H1 (cell line): ENCODE results near the gene FREM1. TPM values are rescaled to one million over a fixed set of nuclear protein-coding genes. Genes with fewer than 3 reads are reported as not detected.

Experiments
- ATF2 ChIP-seq: IDR thresholded peaks from 2 replicates; pipeline ENCODE4 v1.6.1; 2012; ENCODE audit warnings: low read length, inconsistent platforms
- CTBP2 ChIP-seq: IDR thresholded peaks from 2 replicates; pipeline ENCODE4 v1.7.0; 2011; ENCODE audit warnings: borderline replicate concordance, mild to moderate bottlenecking, moderate library complexity, mixed read lengths, low read length; ENCODE audit not compliant: insufficient read depth, insufficient read length
- EZH2 ChIP-seq: fragments of 200-600 bp; sonication (generic); IDR thresholded peaks from 2 replicates; pipeline ENCODE4 v1.7.1; 2012; ENCODE audit warnings: low read depth, mild to moderate bottlenecking, moderate library complexity, low read length, inconsistent platforms; ENCODE audit not compliant: severe bottlenecking
- FOSL1 ChIP-seq: IDR thresholded peaks from 2 replicates; pipeline ENCODE4 v1.6.1; 2011; ENCODE audit warnings: mild to moderate bottlenecking, low read depth, low read length, moderate library complexity; ENCODE audit not compliant: insufficient read depth
- GABPA ChIP-seq: IDR thresholded peaks from 2 replicates; pipeline ENCODE4 v1.6.1; 2011; ENCODE audit warnings: mild to moderate bottlenecking, low read length, moderate library complexity, borderline replicate concordance; ENCODE audit not compliant: insufficient read depth
- JUN ChIP-seq: IDR thresholded peaks from 2 replicates; pipeline ENCODE4 v1.6.1; 2011; ENCODE audit warnings: low read depth, mild to moderate bottlenecking, improper control_type of control experiment, low read length
- NRF1 ChIP-seq: IDR thresholded peaks from 2 replicates; pipeline ENCODE4 v1.6.1; 2011; ENCODE audit warnings: mild to moderate bottlenecking, low read depth, low read length, improper control_type of control experiment
- polyA plus RNA-seq, 7 experiments: library from polyadenylated mRNA; depleted of rRNA in 3 of 7; stranded (reverse) in 5 of 7; unstranded in 2 of 7; fragments of >200 nt in 5 of 7; fragments of 200-250 nt in 2 of 7; gene quantifications; 1 replicate in 5 of 7; 2 replicates in 1 of 7; 4 replicates in 1 of 7; pipeline versions ENCODE4 v1.2.1 to v1.2.3, GENCODE V29; 2011 to 2013; ENCODE audit warnings: missing spikeins in 2 of 7, mixed read lengths in 2 of 7
- total RNA-seq: library from RNA; stranded (reverse); fragmentation: NEBNext Ultra II Directional; extraction: Animal tissue kit (Norgen Biotek cat#: 25700); gene quantifications from 2 replicates; pipeline ENCODE4 v1.2.1, GENCODE V29; 2021
- TF ChIP-seq, protein P1 (sequence below): fragments of 300-600 bp; sonication (generic); IDR thresholded peaks from 2 replicates; pipeline ENCODE4 v1.7.1; 2012; ENCODE audit warnings: low read length, moderate library complexity, mild to moderate bottlenecking, inconsistent platforms; ENCODE audit not compliant: insufficient replicate concordance
- TF ChIP-seq, protein P2 (sequence below): IDR thresholded peaks from 2 replicates; pipeline ENCODE4 v1.6.1; 2012; ENCODE audit warnings: inconsistent platforms

Gene FREM1
- total and polyA plus RNA-seq, 2 of the 8 experiments (the other 6 are each of a cell fraction or from before 2014, with no cell fraction given) = 2.6 to 3.1 TPM

DNA sequence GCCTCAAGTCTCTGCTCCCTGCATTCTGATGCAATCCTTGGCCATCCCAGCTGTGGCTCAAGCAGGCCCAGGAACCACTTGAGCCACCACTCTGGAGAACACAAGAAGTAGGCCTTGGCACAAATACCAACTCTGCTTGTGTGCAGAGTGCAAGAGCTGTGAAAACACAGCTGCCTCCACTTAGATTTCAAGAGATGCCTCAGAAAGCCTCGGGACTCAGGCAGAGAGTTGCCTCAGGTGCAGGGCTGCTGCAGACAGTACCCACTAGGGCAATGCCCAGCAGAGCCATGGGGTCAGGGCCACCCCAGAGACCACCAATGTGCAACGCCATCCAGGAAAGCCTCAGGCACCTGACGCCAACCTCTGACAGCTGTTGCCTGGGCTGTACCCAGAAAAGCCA is 82.4 kb downstream of the FREM1 start (continued):
- TF ChIP-seq, protein P1, sequence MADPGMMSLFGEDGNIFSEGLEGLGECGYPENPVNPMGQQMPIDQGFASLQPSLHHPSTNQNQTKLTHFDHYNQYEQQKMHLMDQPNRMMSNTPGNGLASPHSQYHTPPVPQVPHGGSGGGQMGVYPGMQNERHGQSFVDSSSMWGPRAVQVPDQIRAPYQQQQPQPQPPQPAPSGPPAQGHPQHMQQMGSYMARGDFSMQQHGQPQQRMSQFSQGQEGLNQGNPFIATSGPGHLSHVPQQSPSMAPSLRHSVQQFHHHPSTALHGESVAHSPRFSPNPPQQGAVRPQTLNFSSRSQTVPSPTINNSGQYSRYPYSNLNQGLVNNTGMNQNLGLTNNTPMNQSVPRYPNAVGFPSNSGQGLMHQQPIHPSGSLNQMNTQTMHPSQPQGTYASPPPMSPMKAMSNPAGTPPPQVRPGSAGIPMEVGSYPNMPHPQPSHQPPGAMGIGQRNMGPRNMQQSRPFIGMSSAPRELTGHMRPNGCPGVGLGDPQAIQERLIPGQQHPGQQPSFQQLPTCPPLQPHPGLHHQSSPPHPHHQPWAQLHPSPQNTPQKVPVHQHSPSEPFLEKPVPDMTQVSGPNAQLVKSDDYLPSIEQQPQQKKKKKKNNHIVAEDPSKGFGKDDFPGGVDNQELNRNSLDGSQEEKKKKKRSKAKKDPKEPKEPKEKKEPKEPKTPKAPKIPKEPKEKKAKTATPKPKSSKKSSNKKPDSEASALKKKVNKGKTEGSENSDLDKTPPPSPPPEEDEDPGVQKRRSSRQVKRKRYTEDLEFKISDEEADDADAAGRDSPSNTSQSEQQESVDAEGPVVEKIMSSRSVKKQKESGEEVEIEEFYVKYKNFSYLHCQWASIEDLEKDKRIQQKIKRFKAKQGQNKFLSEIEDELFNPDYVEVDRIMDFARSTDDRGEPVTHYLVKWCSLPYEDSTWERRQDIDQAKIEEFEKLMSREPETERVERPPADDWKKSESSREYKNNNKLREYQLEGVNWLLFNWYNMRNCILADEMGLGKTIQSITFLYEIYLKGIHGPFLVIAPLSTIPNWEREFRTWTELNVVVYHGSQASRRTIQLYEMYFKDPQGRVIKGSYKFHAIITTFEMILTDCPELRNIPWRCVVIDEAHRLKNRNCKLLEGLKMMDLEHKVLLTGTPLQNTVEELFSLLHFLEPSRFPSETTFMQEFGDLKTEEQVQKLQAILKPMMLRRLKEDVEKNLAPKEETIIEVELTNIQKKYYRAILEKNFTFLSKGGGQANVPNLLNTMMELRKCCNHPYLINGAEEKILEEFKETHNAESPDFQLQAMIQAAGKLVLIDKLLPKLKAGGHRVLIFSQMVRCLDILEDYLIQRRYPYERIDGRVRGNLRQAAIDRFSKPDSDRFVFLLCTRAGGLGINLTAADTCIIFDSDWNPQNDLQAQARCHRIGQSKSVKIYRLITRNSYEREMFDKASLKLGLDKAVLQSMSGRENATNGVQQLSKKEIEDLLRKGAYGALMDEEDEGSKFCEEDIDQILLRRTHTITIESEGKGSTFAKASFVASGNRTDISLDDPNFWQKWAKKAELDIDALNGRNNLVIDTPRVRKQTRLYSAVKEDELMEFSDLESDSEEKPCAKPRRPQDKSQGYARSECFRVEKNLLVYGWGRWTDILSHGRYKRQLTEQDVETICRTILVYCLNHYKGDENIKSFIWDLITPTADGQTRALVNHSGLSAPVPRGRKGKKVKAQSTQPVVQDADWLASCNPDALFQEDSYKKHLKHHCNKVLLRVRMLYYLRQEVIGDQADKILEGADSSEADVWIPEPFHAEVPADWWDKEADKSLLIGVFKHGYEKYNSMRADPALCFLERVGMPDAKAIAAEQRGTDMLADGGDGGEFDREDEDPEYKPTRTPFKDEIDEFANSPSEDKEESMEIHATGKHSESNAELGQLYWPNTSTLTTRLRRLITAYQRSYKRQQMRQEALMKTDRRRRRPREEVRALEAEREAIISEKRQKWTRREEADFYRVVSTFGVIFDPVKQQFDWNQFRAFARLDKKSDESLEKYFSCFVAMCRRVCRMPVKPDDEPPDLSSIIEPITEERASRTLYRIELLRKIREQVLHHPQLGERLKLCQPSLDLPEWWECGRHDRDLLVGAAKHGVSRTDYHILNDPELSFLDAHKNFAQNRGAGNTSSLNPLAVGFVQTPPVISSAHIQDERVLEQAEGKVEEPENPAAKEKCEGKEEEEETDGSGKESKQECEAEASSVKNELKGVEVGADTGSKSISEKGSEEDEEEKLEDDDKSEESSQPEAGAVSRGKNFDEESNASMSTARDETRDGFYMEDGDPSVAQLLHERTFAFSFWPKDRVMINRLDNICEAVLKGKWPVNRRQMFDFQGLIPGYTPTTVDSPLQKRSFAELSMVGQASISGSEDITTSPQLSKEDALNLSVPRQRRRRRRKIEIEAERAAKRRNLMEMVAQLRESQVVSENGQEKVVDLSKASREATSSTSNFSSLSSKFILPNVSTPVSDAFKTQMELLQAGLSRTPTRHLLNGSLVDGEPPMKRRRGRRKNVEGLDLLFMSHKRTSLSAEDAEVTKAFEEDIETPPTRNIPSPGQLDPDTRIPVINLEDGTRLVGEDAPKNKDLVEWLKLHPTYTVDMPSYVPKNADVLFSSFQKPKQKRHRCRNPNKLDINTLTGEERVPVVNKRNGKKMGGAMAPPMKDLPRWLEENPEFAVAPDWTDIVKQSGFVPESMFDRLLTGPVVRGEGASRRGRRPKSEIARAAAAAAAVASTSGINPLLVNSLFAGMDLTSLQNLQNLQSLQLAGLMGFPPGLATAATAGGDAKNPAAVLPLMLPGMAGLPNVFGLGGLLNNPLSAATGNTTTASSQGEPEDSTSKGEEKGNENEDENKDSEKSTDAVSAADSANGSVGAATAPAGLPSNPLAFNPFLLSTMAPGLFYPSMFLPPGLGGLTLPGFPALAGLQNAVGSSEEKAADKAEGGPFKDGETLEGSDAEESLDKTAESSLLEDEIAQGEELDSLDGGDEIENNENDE = no peak
- no peak for TF ChIP-seq EZH2
- no peak for TF ChIP-seq CTBP2
- no peak for TF ChIP-seq GABPA
- TF ChIP-seq JUN = no peak
- TF ChIP-seq FOSL1 = no peak
- no peak for TF ChIP-seq NRF1
- TF ChIP-seq, protein P2, sequence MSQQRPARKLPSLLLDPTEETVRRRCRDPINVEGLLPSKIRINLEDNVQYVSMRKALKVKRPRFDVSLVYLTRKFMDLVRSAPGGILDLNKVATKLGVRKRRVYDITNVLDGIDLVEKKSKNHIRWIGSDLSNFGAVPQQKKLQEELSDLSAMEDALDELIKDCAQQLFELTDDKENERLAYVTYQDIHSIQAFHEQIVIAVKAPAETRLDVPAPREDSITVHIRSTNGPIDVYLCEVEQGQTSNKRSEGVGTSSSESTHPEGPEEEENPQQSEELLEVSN = no peak
- no peak for TF ChIP-seq ATF2
